ENCODE data around the gene SPRED2. TPM values are rescaled to one million over a fixed set of nuclear protein-coding genes. Genes with fewer than 3 reads are reported as not detected.

Gene SPRED2
- total and polyA plus RNA-seq, 7 experiments from 2014 or later = 0.34 to 7.9 (median 0.57) TPM

DNA sequence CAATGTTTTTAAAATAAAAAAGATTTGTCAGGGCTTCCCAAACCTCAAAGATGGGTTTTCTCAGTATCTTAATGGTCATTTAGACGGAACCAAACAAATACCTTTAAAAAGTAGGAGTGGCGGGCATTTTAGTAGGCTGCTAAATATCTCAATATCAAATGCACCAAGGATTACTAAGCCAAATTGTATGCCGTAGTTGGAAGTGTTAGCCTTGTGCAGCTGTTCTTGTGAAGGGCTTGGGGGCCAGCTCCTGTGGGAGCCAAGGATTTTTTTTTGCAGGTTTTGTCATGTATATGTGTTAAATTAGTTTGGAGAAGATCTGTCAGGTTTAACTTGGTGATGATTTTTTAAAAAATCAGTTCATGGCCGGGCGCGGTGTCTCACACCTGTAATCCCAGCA lies 152.6 kb downstream of the SPRED2 start:
- ATAC-seq = no peak
- Histone ChIP-seq H3K4me3 (ENCODE audit: low read length) (no peak overlapping the region), H3K27ac (ENCODE audit: low read depth, low read length) (no peak overlapping the region), H3K36me3 (ENCODE audit: control insufficient read depth in 2 of 3, insufficient read depth in 3 of 3, low read length in 3 of 3) (no peaks in the 10 kb centered on the region), H3K27me3 (ENCODE audit: control insufficient read depth in 2 of 2, insufficient read depth in 2 of 2, low read length in 2 of 2) (no peaks in the 10 kb centered on the region), H3K9me3 (ENCODE audit: control insufficient read depth in 2 of 3, low read length in 3 of 3) (no peaks in the 10 kb centered on the region), H3K4me1 (ENCODE audit: control insufficient read depth in 2 of 2, insufficient read depth in 2 of 2, low read length in 2 of 2) (peaks cover 11 to 12% of the 10 kb centered on the region in 2 donors)
- ChIA-PET CTCF (no interaction called here), POLR2A (no interaction called here)
- Mint-ChIP-seq H3K4me1 (peaks cover 6 to 23% (median 15%) of the 10 kb centered on the region in 7 donors), H3K27ac (no peak overlapping the region), H3K27me3 (peaks cover 0 to 7% (median 0%) of the 10 kb centered on the region in 5 donors), H3K36me3 (peaks cover 0 to 3% (median 0%) of the 10 kb centered on the region in 5 donors), H3K4me3 (no peak overlapping the region), H3K9me3 (peaks cover 0 to 1% (median 0%) of the 10 kb centered on the region in 11 donors)
- DNase-seq = no peak
- intact Hi-C loops (cut with micrococcal nuclease) = no loop called here

DNA sequence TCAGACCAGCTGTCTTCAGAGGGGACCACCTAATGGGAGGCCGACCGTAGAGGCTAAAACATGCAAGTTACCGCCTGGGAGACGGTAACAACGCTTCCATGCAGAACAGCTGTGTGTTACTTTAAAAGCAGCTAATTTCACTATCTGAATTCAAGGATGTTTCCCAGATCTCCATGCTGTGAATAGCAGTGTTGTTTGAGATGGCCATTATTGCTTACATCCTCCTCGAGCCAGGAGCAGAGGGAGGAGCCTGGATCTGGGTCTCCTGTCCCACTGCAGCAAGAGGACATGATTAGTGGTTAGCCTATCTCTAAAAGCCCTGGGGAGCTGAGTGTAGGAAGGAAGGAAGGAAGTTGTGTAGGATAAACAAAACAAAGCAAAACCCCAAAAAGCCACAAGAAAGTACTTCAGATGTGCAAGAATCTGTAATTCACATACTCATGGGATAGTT lies 153.8 kb downstream of the SPRED2 start:
- intact Hi-C loops (cut with micrococcal nuclease) = no loop called here
- POLR2A ChIA-PET = no interaction called here

GRCh38 chr2:65277791-65278483 lies 154.5 kb downstream of the SPRED2 start:
- intact Hi-C loops (cut with micrococcal nuclease) = no loop called here
- peak overlapping the region in 1 of 10 donors; percentile 60 for H3K4me3 Mint-ChIP-seq
- Histone ChIP-seq H3K36me3 (ENCODE audit: control insufficient read depth in 2 of 3, insufficient read depth in 3 of 3, low read length in 3 of 3) (no peaks in the 10 kb centered on the region), H3K9me3 (ENCODE audit: control insufficient read depth in 2 of 3, low read length in 3 of 3) (no peaks in the 10 kb centered on the region), H3K27me3 (ENCODE audit: control insufficient read depth in 2 of 2, insufficient read depth in 2 of 2, low read length in 2 of 2) (no peaks in the 10 kb centered on the region), H3K27ac (ENCODE audit: low read depth, low read length) (no peak overlapping the region), H3K4me1 (ENCODE audit: control insufficient read depth in 2 of 2, insufficient read depth in 2 of 2, low read length in 2 of 2) (peaks cover 11 to 12% of the 10 kb centered on the region in 2 donors), H3K4me3 (ENCODE audit: low read length) (no peak overlapping the region)
- ChIA-PET POLR2A (no interaction called here), CTCF (interaction anchor here (0.6 kb wide), 1 partner anchor 267 kb away, joined by 3 read pairs; no protein-coding TSS in a partner anchor)
- peaks cover 0 to 7% (median 0%) of the 10 kb centered on the region in 5 donors for H3K27me3 Mint-ChIP-seq
- H3K4me1 Mint-ChIP-seq = peaks cover 6 to 23% (median 15%) of the 10 kb centered on the region in 7 donors
- no peak for DNase-seq
- H3K36me3 Mint-ChIP-seq = peaks cover 0 to 3% (median 0%) of the 10 kb centered on the region in 5 donors
- H3K9me3 Mint-ChIP-seq = peaks cover 0 to 1% (median 0%) of the 10 kb centered on the region in 11 donors
- no peak overlapping the region for H3K27ac Mint-ChIP-seq
- no peak for ATAC-seq

More for the DNA sequence above, 153.8 kb downstream of the SPRED2 start:
- H3K36me3 Mint-ChIP-seq = peaks cover 0 to 3% (median 0%) of the 10 kb centered on the region in 5 donors
- CTCF ChIA-PET = no interaction called here
- peaks cover 6 to 23% (median 15%) of the 10 kb centered on the region in 7 donors for H3K4me1 Mint-ChIP-seq
- Histone ChIP-seq H3K36me3 (ENCODE audit: control insufficient read depth in 2 of 3, insufficient read depth in 3 of 3, low read length in 3 of 3) (no peaks in the 10 kb centered on the region), H3K4me3 (ENCODE audit: low read length) (no peak overlapping the region), H3K9me3 (ENCODE audit: control insufficient read depth in 2 of 3, low read length in 3 of 3) (no peaks in the 10 kb centered on the region), H3K27ac (ENCODE audit: low read depth, low read length) (no peak overlapping the region), H3K27me3 (ENCODE audit: control insufficient read depth in 2 of 2, insufficient read depth in 2 of 2, low read length in 2 of 2) (no peaks in the 10 kb centered on the region), H3K4me1 (ENCODE audit: control insufficient read depth in 2 of 2, insufficient read depth in 2 of 2, low read length in 2 of 2) (peaks cover 11 to 12% of the 10 kb centered on the region in 2 donors)
- no peak for DNase-seq
- peaks cover 0 to 7% (median 0%) of the 10 kb centered on the region in 5 donors for H3K27me3 Mint-ChIP-seq
- no peak for ATAC-seq
- H3K9me3 Mint-ChIP-seq = peaks cover 0 to 1% (median 0%) of the 10 kb centered on the region in 11 donors
- H3K4me3 Mint-ChIP-seq = peak overlapping the region in 6 of 10 donors; percentile 10 to 75 (median 48)
- no peak overlapping the region for H3K27ac Mint-ChIP-seq

- ATAC-seq (no peak), DNase-seq (no peak)
- H3K4me3 Mint-ChIP-seq = no peak overlapping the region
- H3K27me3 Mint-ChIP-seq = peaks cover 0 to 7% (median 0%) of the 10 kb centered on the region in 5 donors
- no peak overlapping the region for H3K27ac Mint-ChIP-seq
- no peaks in the 10 kb centered on the region for H3K27me3 ChIP-seq (ENCODE audit: control insufficient read depth in 2 of 2, insufficient read depth in 2 of 2, low read length in 2 of 2)
- H3K36me3 Mint-ChIP-seq = peaks cover 0 to 9% (median 3%) of the 10 kb centered on the region in 5 donors
- peaks cover 6 to 23% (median 15%) of the 10 kb centered on the region in 7 donors for H3K4me1 Mint-ChIP-seq
- H3K36me3 ChIP-seq (ENCODE audit: control insufficient read depth in 2 of 3, insufficient read depth in 3 of 3, low read length in 3 of 3) = peaks cover 0 to 3% (median 0%) of the 10 kb centered on the region in 3 experiments
- ChIA-PET POLR2A (no interaction called here), CTCF (no interaction called here)
- intact Hi-C loops (cut with micrococcal nuclease) = no loop called here
- no peaks in the 10 kb centered on the region for H3K9me3 ChIP-seq (ENCODE audit: control insufficient read depth in 2 of 3, low read length in 3 of 3)
- H3K4me1 ChIP-seq (ENCODE audit: control insufficient read depth in 2 of 2, insufficient read depth in 2 of 2, low read length in 2 of 2) = peaks cover 11 to 12% of the 10 kb centered on the region in 2 donors
- no peaks in the 10 kb centered on the region for H3K9me3 Mint-ChIP-seq
- H3K27ac ChIP-seq (ENCODE audit: low read depth, low read length) = no peak overlapping the region
- H3K4me3 ChIP-seq (ENCODE audit: low read length) = no peak overlapping the region
These were observed 155.3 kb downstream of the SPRED2 start for GRCh38 chr2:65277118-65277517.

DNA sequence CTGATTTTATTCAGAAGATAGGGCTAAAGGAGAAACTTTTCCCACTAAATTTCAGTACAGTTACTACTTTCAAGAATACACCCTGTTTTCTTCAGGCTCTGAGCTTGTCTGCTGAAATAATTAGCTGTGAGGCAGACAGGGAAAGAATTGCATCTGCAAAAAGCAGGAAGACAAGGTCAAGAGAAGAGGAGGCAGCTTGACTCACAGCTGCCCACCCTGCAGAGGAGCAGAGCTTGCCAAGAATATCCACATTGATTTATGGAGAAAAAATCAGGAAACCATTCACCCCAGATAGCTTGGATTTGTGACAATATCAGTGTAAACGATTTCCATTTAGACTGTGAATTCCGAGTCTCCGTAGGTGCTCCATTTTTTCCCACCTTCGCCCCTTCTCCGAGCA lies 155.8 kb downstream of the SPRED2 start:
- Mint-ChIP-seq H3K27me3 (peaks cover 0 to 3% (median 0%) of the 10 kb centered on the region in 5 donors), H3K27ac (peak overlapping the region in 1 of 9 donors; percentile 62), H3K4me3 (peak overlapping the region in 1 of 10 donors; percentile 32), H3K9me3 (no peaks in the 10 kb centered on the region), H3K36me3 (peaks cover 0 to 9% (median 3%) of the 10 kb centered on the region in 5 donors), H3K4me1 (peaks cover 6 to 23% (median 15%) of the 10 kb centered on the region in 7 donors)
- peaks cover 0 to 8% (median 0%) of the 10 kb centered on the region in 3 experiments for H3K36me3 ChIP-seq (ENCODE audit: control insufficient read depth in 2 of 3, insufficient read depth in 3 of 3, low read length in 3 of 3)
- no peak overlapping the region for H3K27ac ChIP-seq (ENCODE audit: low read depth, low read length)
- H3K27me3 ChIP-seq (ENCODE audit: control insufficient read depth in 2 of 2, insufficient read depth in 2 of 2, low read length in 2 of 2) = no peaks in the 10 kb centered on the region
- CTCF ChIA-PET = interaction anchor here (1.2 kb wide), 1 partner anchor 11 kb away, joined by 3 read pairs; no protein-coding TSS in a partner anchor
- no peak overlapping the region for H3K4me3 ChIP-seq (ENCODE audit: low read length)
- H3K4me1 ChIP-seq (ENCODE audit: control insufficient read depth in 2 of 2, insufficient read depth in 2 of 2, low read length in 2 of 2) = peaks cover 11 to 12% of the 10 kb centered on the region in 2 donors
- no peak for ATAC-seq
- POLR2A ChIA-PET = no interaction called here
- no peak for DNase-seq
- H3K9me3 ChIP-seq (ENCODE audit: control insufficient read depth in 2 of 3, low read length in 3 of 3) = no peaks in the 10 kb centered on the region
- intact Hi-C loops (cut with micrococcal nuclease) = no loop called here

GRCh38 chr2:65275141-65275915 lies 157.1 kb downstream of the SPRED2 start:
- Histone ChIP-seq H3K27ac (ENCODE audit: low read depth, low read length) (no peak overlapping the region), H3K4me3 (ENCODE audit: low read length) (no peak overlapping the region), H3K4me1 (ENCODE audit: control insufficient read depth in 2 of 2, insufficient read depth in 2 of 2, low read length in 2 of 2) (peaks cover 11 to 12% of the 10 kb centered on the region in 2 donors), H3K9me3 (ENCODE audit: control insufficient read depth in 2 of 3, low read length in 3 of 3) (no peaks in the 10 kb centered on the region), H3K36me3 (ENCODE audit: control insufficient read depth in 2 of 3, insufficient read depth in 3 of 3, low read length in 3 of 3) (peaks cover 0 to 12% (median 0%) of the 10 kb centered on the region in 3 experiments), H3K27me3 (ENCODE audit: control insufficient read depth in 2 of 2, insufficient read depth in 2 of 2, low read length in 2 of 2) (no peaks in the 10 kb centered on the region)
- no peak for DNase-seq
- ATAC-seq = no peak
- Mint-ChIP-seq H3K4me1 (peaks cover 6 to 23% (median 15%) of the 10 kb centered on the region in 7 donors), H3K27ac (peak overlapping the region in 6 of 9 donors; percentile 15 to 74 (median 44)), H3K36me3 (peaks cover 0 to 13% (median 3%) of the 10 kb centered on the region in 5 donors), H3K9me3 (no peaks in the 10 kb centered on the region), H3K27me3 (peaks cover 0 to 3% (median 0%) of the 10 kb centered on the region in 5 donors), H3K4me3 (no peak overlapping the region)
- ChIA-PET POLR2A (interaction anchor here (0.8 kb wide), 1 partner anchor 14 kb away, joined by 3 read pairs; no protein-coding TSS in a partner anchor), CTCF (interaction anchor here (1.2 kb wide), 1 partner anchor 10 kb away, joined by 3 read pairs; no protein-coding TSS in a partner anchor)
- intact Hi-C loops (cut with micrococcal nuclease) = loop anchor here in 1 of 2 donors (1.0 kb wide), 1 partner anchor 26 kb away; no protein-coding TSS in a partner anchor

All from naive thymus-derived CD4-positive, alpha-beta T cell (primary cell).